IPS-NIHi7 (cell line): ENCODE measurements around the gene YIPF1.
A peak's percentile ranks its signal among the peaks of the same experiment; 100 is the strongest.

Experiments
- DNase-seq: peaks from one replicate; pipeline ENCODE4 v3.0.0; 2012; ENCODE audit warnings: mixed read lengths; ENCODE audit errors: extremely low spot score

Gene YIPF1

GRCh38 chr1:53889304-53890298, at the start of gene YIPF1:
TSS of gene YIPF1 (minus strand) at chr1:53889797. CDS start at chr1:53888937, 860 bp downstream.
- peak; percentile 98 for DNase-seq

GRCh38 chr1:53938136-53938830, 48.7 kb upstream of the YIPF1 start:
- no peak for DNase-seq

- DNase-seq: no peak
These were observed 46.8 kb upstream of the YIPF1 start for GRCh38 chr1:53936430-53936829.

GRCh38 chr1:53934170-53934765, 44.7 kb upstream of the YIPF1 start:
- no peak for DNase-seq

- no peak for DNase-seq
These were observed 41.9 kb upstream of the YIPF1 start for GRCh38 chr1:53931523-53931922.

GRCh38 chr1:53930932-53931331, 41.3 kb upstream of the YIPF1 start:
- no peak for DNase-seq

GRCh38 chr1:53929246-53929960, 39.8 kb upstream of the YIPF1 start:
- no peak for DNase-seq

- no peak for DNase-seq
These were observed 37.8 kb upstream of the YIPF1 start for GRCh38 chr1:53927376-53927881.

GRCh38 chr1:53919675-53920066, 30.1 kb upstream of the YIPF1 start:
- DNase-seq: no peak

GRCh38 chr1:53918343-53918742, 28.7 kb upstream of the YIPF1 start:
- DNase-seq: no peak

GRCh38 chr1:53913352-53914033, 23.9 kb upstream of the YIPF1 start:
- no peak for DNase-seq

- no peak for DNase-seq
These were observed 21.8 kb upstream of the YIPF1 start for GRCh38 chr1:53911442-53911841.

GRCh38 chr1:53909946-53910345, 20.3 kb upstream of the YIPF1 start:
- DNase-seq: no peak

- DNase-seq: no peak
These were observed 16.5 kb upstream of the YIPF1 start for GRCh38 chr1:53906121-53906520.

GRCh38 chr1:53905509-53905908, 15.9 kb upstream of the YIPF1 start:
- no peak for DNase-seq

GRCh38 chr1:53902235-53903138, 12.9 kb upstream of the YIPF1 start:
- DNase-seq: no peak

GRCh38 chr1:53899708-53900107, 10.1 kb upstream of the YIPF1 start:
- DNase-seq: no peak

GRCh38 chr1:53899206-53899628, 9.6 kb upstream of the YIPF1 start:
- no peak for DNase-seq

GRCh38 chr1:53896635-53897229, 7.1 kb upstream of the YIPF1 start:
- no peak for DNase-seq
